Uterus (tissue), 2 donors: Measurements from ENCODE around the gene LIG1.

Source experiments
- CTCF ChIP-seq, 4 experiments: fragments of 200-600 bp in 2 of 4; fragments of 450-650 bp in 2 of 4; sonication (generic) in 2 of 4; IDR thresholded peaks; one replicate each; pipeline ENCODE4 v1.5.1; 2016 to 2019; ENCODE audit warnings: antibody characterized with exemption in 4 of 4, mild to moderate bottlenecking in 2 of 4, moderate library complexity in 1 of 4
- POLR2A ChIP-seq, 2 donors: fragments of 450-650 bp; IDR thresholded peaks; one replicate each; pipeline ENCODE4 v1.6.1; 2016; ENCODE audit warnings: antibody characterized with exemption in 2 of 2, mild to moderate bottlenecking in 1 of 2, moderate library complexity in 1 of 2

GRCh38 chr19:48103922-48104321 is 66.2 kb downstream of the LIG1 start:
- TF ChIP-seq CTCF (IDR thresholded peaks at IDR 0.05): no peak
- no peak for TF ChIP-seq POLR2A (IDR thresholded peaks at IDR 0.05)
